Testis (tissue), 3 donors: ENCODE measurements around the gene C1QTNF9B. TPM values are rescaled to one million over a fixed set of nuclear protein-coding genes. Genes with fewer than 3 reads are reported as not detected.

Experiments
- DNase-seq: peaks from one replicate; pipeline ENCODE4 v3.0.0-alpha.2; 2019
- H3K27ac ChIP-seq, 2 donors: fragments of 200-600 bp; sonication (generic); one replicate each; pipeline ENCODE4 v1.5.1; 2019
- H3K27me3 ChIP-seq: fragments of 200-600 bp; sonication (generic); one replicate; pipeline ENCODE4 v1.5.1; 2019
- H3K36me3 ChIP-seq: fragments of 200-600 bp; sonication (generic); one replicate; pipeline ENCODE4 v1.5.1; 2017; ENCODE audit warnings: low read depth; ENCODE audit errors: missing control alignments
- H3K4me1 ChIP-seq: fragments of 200-600 bp; sonication (generic); one replicate; pipeline ENCODE4 v1.5.1; 2019
- H3K4me3 ChIP-seq, 2 donors: fragments of 200-600 bp; sonication (generic); one replicate each; pipeline ENCODE4 v1.5.1; 2017 to 2019
- H3K9me3 ChIP-seq: fragments of 200-600 bp; sonication (generic); one replicate; pipeline ENCODE4 v1.5.1; 2017
- POLR2A ChIP-seq: fragments of 450-650 bp; IDR thresholded peaks from one replicate; pipeline ENCODE4 v1.6.1; 2017; ENCODE audit warnings: antibody characterized with exemption, mild to moderate bottlenecking, moderate library complexity
- WGBS, 2 donors: methylation state at CpG; one replicate each; pipeline ENCODE4 v1.1.5; 2018; 5-methylcytosine and 5-hydroxymethylcytosine counted together
- intact Hi-C: fragments of 100-400 bp; cut with DNase I; formaldehyde crosslinking; loops from one replicate; pipeline ENCODE4 v1.15.1; 2023; ENCODE audit warnings: low total_unique reads
- polyA plus RNA-seq: library from polyadenylated mRNA; stranded (reverse); fragments of 350-450 nt; fragmentation: Illumina TruSeq; extraction: RNeasy Lipid Tissue Mini Kit (QIAGEN cat#74804); gene quantifications from one replicate; pipeline ENCODE4 v1.2.3, GENCODE V29; 2014; ENCODE audit warnings: low read depth, low replicate concordance; ENCODE audit not compliant: insufficient read depth
- total RNA-seq, 2 donors: library from RNA; depleted of rRNA; stranded (reverse); fragments of >200 nt; gene quantifications; one replicate each; pipeline ENCODE4 v1.2.3, GENCODE V29; 2016
- TF ChIP-seq, protein P1 (sequence below), 3 experiments: fragments of 450-650 bp in 2 of 3; fragments of 200-600 bp in 1 of 3; sonication (generic) in 1 of 3; IDR thresholded peaks; one replicate each; pipeline ENCODE4 v1.5.1; 2016 to 2019; ENCODE audit warnings: antibody characterized with exemption in 3 of 3, mild to moderate bottlenecking in 2 of 3, moderate library complexity in 1 of 3

Gene C1QTNF9B
- total and polyA plus RNA-seq, 3 donors from 2014 or later: 2.2 to 4.2 (median 2.3) TPM

DNA sequence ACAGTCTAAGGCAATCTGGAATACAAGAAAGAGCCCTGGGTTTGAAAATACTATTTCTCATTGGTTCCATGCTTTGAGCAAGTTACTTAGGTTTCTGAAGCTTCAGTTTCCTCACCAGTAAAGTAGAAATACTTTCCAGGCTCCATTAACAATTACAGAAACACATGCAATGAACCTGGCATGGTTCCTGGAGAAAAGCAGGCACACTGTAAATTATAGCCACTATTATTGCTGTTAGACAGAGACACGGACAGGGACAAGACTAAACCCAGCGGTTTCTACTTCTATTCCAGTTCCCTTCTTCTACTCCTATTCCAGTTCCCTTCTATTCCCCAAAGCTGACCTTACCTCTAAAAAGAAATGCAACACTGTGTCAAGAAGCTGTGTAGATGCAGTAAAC lies 49.3 kb downstream of the C1QTNF9B start:
- no peak overlapping the region for H3K4me3 ChIP-seq
- H3K9me3 ChIP-seq: no peaks in the 10 kb centered on the region
- no peaks in the 10 kb centered on the region for H3K4me1 ChIP-seq
- intact Hi-C loops: no loop called here
- no peaks in the 10 kb centered on the region for H3K36me3 ChIP-seq
- no peak overlapping the region for H3K27ac ChIP-seq
- no peak for TF ChIP-seq POLR2A
- TF ChIP-seq, protein P1, sequence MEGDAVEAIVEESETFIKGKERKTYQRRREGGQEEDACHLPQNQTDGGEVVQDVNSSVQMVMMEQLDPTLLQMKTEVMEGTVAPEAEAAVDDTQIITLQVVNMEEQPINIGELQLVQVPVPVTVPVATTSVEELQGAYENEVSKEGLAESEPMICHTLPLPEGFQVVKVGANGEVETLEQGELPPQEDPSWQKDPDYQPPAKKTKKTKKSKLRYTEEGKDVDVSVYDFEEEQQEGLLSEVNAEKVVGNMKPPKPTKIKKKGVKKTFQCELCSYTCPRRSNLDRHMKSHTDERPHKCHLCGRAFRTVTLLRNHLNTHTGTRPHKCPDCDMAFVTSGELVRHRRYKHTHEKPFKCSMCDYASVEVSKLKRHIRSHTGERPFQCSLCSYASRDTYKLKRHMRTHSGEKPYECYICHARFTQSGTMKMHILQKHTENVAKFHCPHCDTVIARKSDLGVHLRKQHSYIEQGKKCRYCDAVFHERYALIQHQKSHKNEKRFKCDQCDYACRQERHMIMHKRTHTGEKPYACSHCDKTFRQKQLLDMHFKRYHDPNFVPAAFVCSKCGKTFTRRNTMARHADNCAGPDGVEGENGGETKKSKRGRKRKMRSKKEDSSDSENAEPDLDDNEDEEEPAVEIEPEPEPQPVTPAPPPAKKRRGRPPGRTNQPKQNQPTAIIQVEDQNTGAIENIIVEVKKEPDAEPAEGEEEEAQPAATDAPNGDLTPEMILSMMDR (IDR thresholded peaks at IDR 0.05): no peak
- no peak for DNase-seq
- no peaks in the 10 kb centered on the region for H3K27me3 ChIP-seq
- 61 to 73% methylated on average over 2 of the region's 2 CpGs for WGBS, 2 donors

DNA sequence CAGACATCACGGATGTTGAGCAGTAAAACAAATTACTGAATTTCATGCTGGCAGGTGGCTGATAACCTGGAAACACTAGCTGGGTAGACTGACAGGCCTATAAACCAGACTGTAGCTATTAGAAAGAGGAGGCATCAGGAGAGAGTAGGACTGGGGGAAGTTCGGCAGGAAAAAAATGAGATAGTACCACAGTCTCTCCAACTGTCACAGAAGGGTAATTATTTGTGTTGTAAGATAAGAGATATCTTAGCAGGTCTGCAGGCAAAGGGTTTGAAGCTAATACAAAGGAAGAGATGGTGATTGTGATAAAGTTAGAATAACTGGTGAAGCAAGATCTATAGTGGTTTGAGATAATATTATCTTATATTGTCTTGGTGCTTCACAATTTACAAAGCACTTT lies 49.8 kb downstream of the C1QTNF9B start:
- intact Hi-C loops: no loop called here
- TF ChIP-seq POLR2A: no peak
- TF ChIP-seq, protein P1 (IDR thresholded peaks at IDR 0.05): no peak
- WGBS, 2 donors: 77 to 82% methylated on average over 2 of the region's 2 CpGs
- Histone ChIP-seq H3K36me3 (no peaks in the 10 kb centered on the region), H3K4me1 (no peaks in the 10 kb centered on the region), H3K9me3 (no peaks in the 10 kb centered on the region), H3K4me3 (no peak overlapping the region), H3K27me3 (no peaks in the 10 kb centered on the region), H3K27ac (no peak overlapping the region)
- no peak for DNase-seq

DNA sequence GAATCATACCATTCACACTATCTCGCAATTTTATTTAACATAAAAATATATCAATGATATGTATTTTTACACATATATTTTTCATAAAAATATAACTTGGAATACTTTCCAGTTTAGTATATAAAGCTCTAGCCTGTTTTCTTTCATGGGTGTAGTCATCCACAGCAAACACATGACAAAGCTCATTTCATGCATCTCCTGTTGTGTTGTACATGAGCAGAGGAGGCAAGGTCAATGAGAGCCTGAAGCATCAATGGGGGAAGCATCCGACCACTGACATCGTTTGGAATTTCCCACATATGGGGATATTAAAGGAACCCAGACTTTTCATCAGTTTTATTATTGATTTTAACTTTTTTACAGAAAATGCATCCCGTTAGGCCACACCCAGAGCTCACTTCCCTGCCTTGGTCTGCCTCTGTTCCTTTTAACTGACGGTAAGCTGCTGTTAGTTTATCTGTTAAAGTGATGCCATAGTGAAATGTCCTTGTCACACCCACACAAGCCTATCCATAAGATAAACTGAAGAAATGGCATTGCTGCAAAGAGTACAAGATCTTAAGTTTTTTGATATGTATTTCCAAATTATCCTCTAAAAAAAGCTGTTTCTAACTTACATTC lies 52.1 kb downstream of the C1QTNF9B start:
- H3K27ac ChIP-seq: no peak overlapping the region
- no peaks in the 10 kb centered on the region for H3K9me3 ChIP-seq
- no peak for DNase-seq
- WGBS, 2 donors: 73 to 86% methylated on average over 5 of the region's 5 CpGs
- no peak overlapping the region for H3K4me3 ChIP-seq
- no peaks in the 10 kb centered on the region for H3K36me3 ChIP-seq
- no peak for TF ChIP-seq POLR2A
- TF ChIP-seq, protein P1 (IDR thresholded peaks at IDR 0.05): no peak
- no peaks in the 10 kb centered on the region for H3K4me1 ChIP-seq
- intact Hi-C loops: no loop called here
- no peaks in the 10 kb centered on the region for H3K27me3 ChIP-seq

DNA sequence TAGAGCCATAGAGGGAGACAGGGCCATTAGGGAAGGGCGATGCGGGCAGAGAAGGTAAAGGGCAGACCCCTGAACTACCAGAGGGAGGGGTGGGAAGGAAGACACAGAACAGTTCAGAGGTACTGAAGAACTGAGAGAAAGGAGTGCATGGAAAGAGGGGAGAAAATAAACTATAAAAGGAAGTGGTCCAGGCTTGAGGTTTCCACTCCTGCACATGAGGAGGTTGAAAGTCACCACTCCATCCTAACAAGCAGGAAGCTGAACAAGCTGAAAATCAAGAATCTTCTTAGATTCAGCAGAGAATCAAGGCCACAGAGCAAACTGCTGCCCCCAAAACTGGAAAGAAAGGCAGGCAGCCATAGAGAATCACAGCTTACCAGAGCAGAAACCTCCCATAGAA lies 53.2 kb downstream of the C1QTNF9B start:
- 95 to 98% methylated on average over 2 of the region's 2 CpGs for WGBS, 2 donors
- Histone ChIP-seq H3K4me1 (no peaks in the 10 kb centered on the region), H3K27me3 (no peaks in the 10 kb centered on the region), H3K9me3 (no peaks in the 10 kb centered on the region), H3K36me3 (no peaks in the 10 kb centered on the region), H3K4me3 (no peak overlapping the region), H3K27ac (no peak overlapping the region)
- TF ChIP-seq, protein P1 (IDR thresholded peaks at IDR 0.05): no peak
- no peak for TF ChIP-seq POLR2A
- intact Hi-C loops: no loop called here
- DNase-seq: no peak

DNA sequence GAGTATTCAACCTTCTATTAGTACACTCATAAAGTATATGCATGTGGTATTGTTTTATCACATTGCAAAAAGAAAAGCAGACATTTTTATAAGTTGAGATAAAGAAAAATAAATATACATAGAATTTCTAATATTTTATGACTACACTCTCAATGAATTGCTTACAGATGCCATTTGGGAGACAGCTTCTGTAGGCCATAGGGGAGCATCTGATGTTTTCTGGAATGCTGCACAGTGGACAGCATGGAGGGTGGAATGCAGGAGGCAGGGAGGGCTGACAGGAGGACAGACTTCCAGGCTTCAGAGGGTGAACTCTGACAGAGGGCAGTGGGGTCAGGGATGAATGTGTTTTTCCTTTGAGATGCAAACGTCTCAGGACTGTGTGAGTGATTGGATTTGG lies 53.9 kb downstream of the C1QTNF9B start:
- TF ChIP-seq POLR2A: no peak
- TF ChIP-seq, protein P1 (IDR thresholded peaks at IDR 0.05): no peak
- no peaks in the 10 kb centered on the region for H3K9me3 ChIP-seq
- 59 to 69% methylated on average over 1 of the region's 1 CpG for WGBS, 2 donors

More for the DNA sequence above, 53.9 kb downstream of the C1QTNF9B start:
- no peaks in the 10 kb centered on the region for H3K36me3 ChIP-seq
- intact Hi-C loops: no loop called here
- H3K27ac ChIP-seq: no peak overlapping the region
- H3K4me3 ChIP-seq: no peak overlapping the region
- DNase-seq: no peak
- H3K27me3 ChIP-seq: no peaks in the 10 kb centered on the region
- H3K4me1 ChIP-seq: no peaks in the 10 kb centered on the region
